GM19351 (cell line): ENCODE results near the gene AFF1.

Source experiments
- ATAC-seq: cut with Tn5 transposase; IDR thresholded peaks from one replicate; pipeline ENCODE4 v1.9.1; 2021; ENCODE audit warnings: mild to moderate bottlenecking, moderate library complexity; ENCODE audit not compliant: unreplicated experiment

Gene AFF1

DNA sequence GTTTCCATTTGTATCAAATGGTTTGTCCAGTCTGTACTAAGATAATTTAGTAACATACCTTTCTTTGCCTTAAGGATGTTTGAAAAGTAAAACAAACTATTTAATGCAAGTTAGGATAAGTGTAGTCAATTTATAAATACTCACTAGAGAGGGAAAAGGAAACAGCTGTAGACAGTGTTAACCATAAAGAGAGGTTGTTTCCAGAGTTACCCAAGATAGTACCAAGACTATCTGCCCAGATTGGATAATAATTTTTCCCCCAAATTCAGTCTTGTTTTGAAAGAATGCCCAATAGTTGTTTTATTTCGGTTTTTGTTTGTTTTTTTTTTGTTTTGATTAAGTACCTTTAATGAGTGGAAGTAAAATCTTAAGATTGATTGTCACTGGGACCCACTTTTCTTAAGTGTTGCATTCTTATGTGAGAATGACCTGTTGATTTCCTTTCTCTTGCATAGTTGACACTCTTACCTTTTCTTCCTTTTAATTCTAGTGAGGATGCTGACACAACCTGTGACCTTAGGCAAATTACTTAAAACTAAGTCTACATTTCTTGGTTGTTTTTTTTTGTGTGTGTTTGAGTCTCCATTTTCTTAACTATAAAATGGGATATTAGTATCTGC lies 12.8 kb downstream of the AFF1 start:
- ATAC-seq: peak; percentile 50

DNA sequence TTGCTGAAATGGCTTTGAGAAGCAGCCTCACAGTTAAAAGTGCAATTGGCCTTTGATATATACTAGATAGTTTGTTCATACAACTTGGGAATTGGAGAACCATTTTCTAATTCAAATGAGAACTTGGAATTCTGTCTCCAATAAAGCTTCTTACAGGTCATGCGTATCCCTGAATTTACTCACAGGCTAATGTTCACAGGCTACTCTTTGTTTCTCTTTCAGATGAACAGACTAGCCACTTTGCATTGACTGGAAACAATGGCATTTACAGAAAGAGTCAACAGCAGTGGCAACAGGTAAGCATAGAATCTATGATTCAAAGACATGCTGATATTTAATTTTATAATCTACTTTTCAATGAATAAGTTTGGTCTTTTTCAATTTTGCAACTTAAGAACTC lies 13.5 kb downstream of the AFF1 start:
- ATAC-seq: peak; percentile 50

- no peak for ATAC-seq
Measured at GRCh38 chr4:86950831-86951525, 16.2 kb downstream of the AFF1 start.

DNA sequence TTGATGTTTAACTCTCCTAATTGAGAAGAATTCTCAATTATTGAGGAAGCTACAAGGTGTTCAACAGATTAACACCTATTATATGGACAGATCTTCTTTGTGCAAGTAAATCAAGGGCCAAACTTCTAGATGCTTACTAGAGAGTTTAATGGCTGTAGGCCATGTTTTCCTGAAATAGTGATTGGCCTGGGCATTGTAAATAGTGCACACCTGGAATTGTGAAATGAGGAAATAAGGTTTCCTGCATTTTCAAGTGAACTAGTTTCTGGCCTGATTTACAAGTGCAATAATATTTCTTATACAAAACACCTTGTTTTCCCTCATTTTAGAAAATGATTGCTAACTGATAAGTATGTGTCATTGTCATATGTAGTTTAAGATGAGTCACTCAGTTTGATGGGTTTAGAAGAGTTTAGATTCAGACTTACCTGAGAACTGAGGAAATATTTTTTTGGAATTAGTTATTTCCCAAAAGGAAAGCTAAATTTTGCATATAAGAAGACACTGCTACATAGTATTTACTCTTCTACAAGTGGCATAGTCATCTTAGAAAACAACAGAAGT lies 21.2 kb downstream of the AFF1 start:
- no peak for ATAC-seq

GRCh38 chr4:86957215-86957614 lies 22.4 kb downstream of the AFF1 start:
- peak; percentile 34 for ATAC-seq

GRCh38 chr4:86959588-86960500 lies 25.0 kb downstream of the AFF1 start:
- no peak for ATAC-seq

GRCh38 chr4:86960557-86960961 lies 25.7 kb downstream of the AFF1 start:
- no peak for ATAC-seq

- ATAC-seq: peak; percentile 5
Measured at GRCh38 chr4:86961116-86961515, 26.3 kb downstream of the AFF1 start.

- ATAC-seq: peak; percentile 89
Measured at GRCh38 chr4:86961605-86962295, 26.9 kb downstream of the AFF1 start.

GRCh38 chr4:86963697-86964096 lies 28.9 kb downstream of the AFF1 start:
- ATAC-seq: no peak

DNA sequence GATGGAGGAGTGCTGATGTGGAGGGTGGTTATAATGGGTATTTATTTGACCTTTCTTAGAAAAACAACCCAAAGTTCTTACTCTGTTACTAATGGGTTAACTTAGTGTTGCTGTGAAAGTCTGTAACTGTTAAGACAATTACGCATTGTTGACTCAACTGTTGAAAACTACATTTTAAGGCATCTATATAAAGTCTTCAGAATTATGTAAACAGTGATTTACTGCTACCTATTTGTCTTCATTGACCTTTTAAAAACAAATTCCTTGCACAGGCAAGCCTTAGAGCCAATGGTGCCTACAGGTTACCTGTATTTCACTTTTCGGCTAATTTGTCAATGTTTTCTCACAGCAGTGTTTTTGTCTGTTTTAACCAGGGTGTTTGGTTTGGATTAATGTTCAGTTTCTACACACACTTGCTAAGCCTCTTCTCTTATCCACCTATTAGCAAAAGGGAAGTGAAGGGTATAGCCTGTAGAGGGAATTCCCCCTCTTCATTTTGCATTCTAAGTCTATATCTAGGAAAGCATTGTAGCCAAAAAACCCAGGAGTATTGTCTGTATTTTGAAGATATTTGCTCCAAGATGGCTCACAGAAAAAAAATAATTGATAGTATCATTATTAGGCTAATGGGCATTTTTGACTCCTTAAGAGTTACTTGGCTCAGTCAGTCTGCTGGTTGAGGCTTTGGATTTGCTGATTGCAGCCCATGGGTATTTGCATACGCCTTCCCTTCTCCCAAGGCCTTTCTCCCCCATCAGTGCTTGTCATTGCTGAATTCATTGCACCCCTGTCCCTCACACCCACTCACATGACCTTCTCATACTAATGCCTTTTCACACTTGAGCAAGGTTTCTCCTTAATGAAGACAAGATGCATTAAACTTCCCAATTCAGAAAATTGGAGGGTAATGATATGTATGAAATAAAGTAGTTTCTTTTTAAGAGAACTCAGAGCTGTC lies 30.5 kb downstream of the AFF1 start:
- ATAC-seq: peak; percentile 58

DNA sequence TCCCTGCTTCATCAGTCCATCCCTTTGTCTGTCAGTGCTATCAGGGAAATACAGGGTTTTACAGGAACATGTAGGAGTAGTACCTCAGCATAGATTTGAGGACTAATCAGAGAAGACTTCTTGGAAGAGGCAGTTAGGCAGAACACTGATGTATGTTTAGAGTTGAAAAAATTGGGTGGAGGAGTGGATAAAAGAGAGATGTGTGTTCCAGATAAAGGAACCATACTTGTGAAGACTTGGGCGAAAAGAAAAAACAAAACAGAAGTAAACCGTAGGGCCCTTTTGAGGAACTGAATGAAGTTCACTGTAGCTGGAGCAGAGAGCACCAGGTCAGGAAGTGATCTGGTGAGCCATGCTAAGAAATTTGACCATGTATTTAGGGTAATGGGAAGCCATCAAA lies 32.3 kb downstream of the AFF1 start:
- ATAC-seq: no peak

GRCh38 chr4:86967798-86968197 lies 33.0 kb downstream of the AFF1 start:
- ATAC-seq: no peak

GRCh38 chr4:86968547-86968946 lies 33.7 kb downstream of the AFF1 start:
- ATAC-seq: no peak

GRCh38 chr4:86970447-86971354 lies 35.9 kb downstream of the AFF1 start:
- no peak for ATAC-seq

- ATAC-seq: no peak
Measured at GRCh38 chr4:86971355-86971683, 36.5 kb downstream of the AFF1 start.

- no peak for ATAC-seq
Measured at GRCh38 chr4:86972997-86973396, 38.2 kb downstream of the AFF1 start.

GRCh38 chr4:86973668-86974067 lies 38.9 kb downstream of the AFF1 start:
- no peak for ATAC-seq

DNA sequence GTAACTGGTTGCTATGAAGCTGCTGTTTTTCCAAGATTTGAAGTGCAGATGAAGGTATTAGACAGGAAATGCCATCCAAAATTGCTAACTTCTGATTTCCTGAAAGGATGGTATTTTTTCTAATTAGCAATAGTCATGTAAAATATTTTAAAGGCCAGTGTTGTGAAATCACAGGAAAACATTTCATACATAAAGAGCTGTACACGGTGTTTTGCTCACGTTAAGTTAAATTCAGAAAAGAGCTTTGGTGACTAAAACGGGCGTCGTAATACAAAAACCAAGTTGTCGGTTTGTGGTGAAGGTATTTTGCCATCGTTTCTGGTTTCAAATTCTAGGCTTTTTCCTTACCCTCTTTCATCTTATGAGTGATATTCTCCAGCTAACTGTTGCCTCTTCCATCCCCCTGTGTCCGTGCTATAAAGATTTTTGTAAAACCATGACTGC lies 39.8 kb downstream of the AFF1 start:
- no peak for ATAC-seq
